Calu3 (cell line): ENCODE data around the gene DGCR2. TPM values are rescaled to one million over a fixed set of nuclear protein-coding genes. Genes with fewer than 3 reads are reported as not detected.

Experiments used
- BruUV-seq: library from RNA; stranded (reverse); fragments of 400-500 nt; replicated peaks from 2 replicates; lab custom pipeline; 2021; lab: Mats Ljungman, UMichigan
- CTCF ChIA-PET: fragments of 300-600 bp; sonication (Branson Sonifier 250); formaldehyde crosslinking; loops from one replicate; lab custom pipeline; 2022; ENCODE audit warnings: antibody characterized with exemption; lab: Charles Lee
- DNase-seq: peaks from one replicate; pipeline ENCODE4 v3.0.0; 2022
- H3K27ac Mint-ChIP-seq: one replicate; pipeline ENCODE4 v1.8.0; 2022; ENCODE audit warnings: mixed read lengths; ENCODE audit not compliant: unreplicated experiment
- H3K27me3 Mint-ChIP-seq: one replicate; pipeline ENCODE4 v1.8.0; 2022; ENCODE audit warnings: mixed read lengths; ENCODE audit not compliant: unreplicated experiment
- H3K36me3 Mint-ChIP-seq: one replicate; pipeline ENCODE4 v1.8.0; 2022; ENCODE audit warnings: mild to moderate bottlenecking, moderate library complexity, mixed read lengths; ENCODE audit not compliant: insufficient read depth, unreplicated experiment
- H3K4me1 Mint-ChIP-seq: one replicate; pipeline ENCODE4 v1.8.0; 2022; ENCODE audit warnings: mild to moderate bottlenecking, low read depth, mixed read lengths; ENCODE audit not compliant: unreplicated experiment
- H3K4me3 Mint-ChIP-seq: one replicate; pipeline ENCODE4 v1.8.0; 2022; ENCODE audit warnings: mild to moderate bottlenecking, low read depth, moderate library complexity, mixed read lengths; ENCODE audit not compliant: unreplicated experiment
- H3K9me3 Mint-ChIP-seq: one replicate; pipeline ENCODE4 v1.8.0; 2022; ENCODE audit warnings: low read depth, mixed read lengths; ENCODE audit not compliant: unreplicated experiment
- intact Hi-C: fragments of 100-400 bp; cut with micrococcal nuclease; formaldehyde crosslinking; loops from one replicate; pipeline ENCODE4 v1.10.0; 2022; ENCODE audit not compliant: unreplicated experiment
- total RNA-seq: library from RNA; stranded (reverse); gene quantifications from 2 replicates; pipeline ENCODE4 v1.2.3, GENCODE V29; 2022
- TF ChIP-seq, protein P1 (sequence below): fragments of 200-600 bp; IDR thresholded peaks from one replicate; pipeline ENCODE4 v1.8.0; 2022; ENCODE audit warnings: antibody characterized with exemption; ENCODE audit not compliant: unreplicated experiment

DGCR2 gene
- total RNA-seq, 1 experiment from 2014 or later, result 76.4 TPM

DNA sequence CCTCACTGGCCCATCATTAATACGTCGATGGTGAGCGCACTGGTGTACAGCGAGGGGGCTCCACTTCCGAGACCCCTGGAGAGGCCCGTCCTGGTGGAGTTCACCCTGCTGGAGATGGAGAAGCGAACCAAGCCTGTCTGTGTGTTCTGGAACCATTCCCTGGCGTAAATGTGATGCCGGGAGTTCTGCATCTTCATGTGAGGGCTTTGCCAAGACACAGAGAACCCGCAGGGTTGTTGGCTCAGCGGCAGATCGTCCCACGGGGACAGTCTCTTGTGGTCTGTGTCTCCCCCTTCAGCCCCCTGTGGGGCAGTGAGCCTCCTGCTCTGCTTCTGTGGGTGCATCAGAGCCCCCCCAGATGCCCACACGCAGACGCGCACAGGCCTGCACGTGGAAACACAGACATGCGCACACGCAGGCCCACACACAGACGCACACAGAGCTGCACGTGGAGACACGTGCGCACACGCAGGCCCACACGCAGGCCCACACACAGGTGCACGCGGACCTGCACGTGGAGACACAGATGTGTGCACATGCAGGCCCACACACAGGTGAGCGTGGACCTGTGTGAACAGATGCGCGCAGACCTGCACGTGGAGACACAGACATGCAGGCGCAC is 130.3 kb downstream of the DGCR2 start:
- no peak for DNase-seq
- Mint-ChIP-seq H3K4me3 (no peak overlapping the region), H3K27ac (no peak overlapping the region), H3K27me3 (peaks cover 14% of the 10 kb centered on the region), H3K9me3 (no peaks in the 10 kb centered on the region), H3K36me3 (no peaks in the 10 kb centered on the region), H3K4me1 (peaks cover 9% of the 10 kb centered on the region)
- intact Hi-C loops, result no loop called here
- BruUV-seq, result no TSS peak
- CTCF ChIA-PET, result no interaction called here
- TF ChIP-seq, protein P1, sequence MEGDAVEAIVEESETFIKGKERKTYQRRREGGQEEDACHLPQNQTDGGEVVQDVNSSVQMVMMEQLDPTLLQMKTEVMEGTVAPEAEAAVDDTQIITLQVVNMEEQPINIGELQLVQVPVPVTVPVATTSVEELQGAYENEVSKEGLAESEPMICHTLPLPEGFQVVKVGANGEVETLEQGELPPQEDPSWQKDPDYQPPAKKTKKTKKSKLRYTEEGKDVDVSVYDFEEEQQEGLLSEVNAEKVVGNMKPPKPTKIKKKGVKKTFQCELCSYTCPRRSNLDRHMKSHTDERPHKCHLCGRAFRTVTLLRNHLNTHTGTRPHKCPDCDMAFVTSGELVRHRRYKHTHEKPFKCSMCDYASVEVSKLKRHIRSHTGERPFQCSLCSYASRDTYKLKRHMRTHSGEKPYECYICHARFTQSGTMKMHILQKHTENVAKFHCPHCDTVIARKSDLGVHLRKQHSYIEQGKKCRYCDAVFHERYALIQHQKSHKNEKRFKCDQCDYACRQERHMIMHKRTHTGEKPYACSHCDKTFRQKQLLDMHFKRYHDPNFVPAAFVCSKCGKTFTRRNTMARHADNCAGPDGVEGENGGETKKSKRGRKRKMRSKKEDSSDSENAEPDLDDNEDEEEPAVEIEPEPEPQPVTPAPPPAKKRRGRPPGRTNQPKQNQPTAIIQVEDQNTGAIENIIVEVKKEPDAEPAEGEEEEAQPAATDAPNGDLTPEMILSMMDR, result no peak

GRCh38 chr22:18991138-18991432 is 131.1 kb downstream of the DGCR2 start:
- TF ChIP-seq, protein P1, result no peak
- H3K4me1 Mint-ChIP-seq, result peaks cover 9% of the 10 kb centered on the region
- DNase-seq, result no peak
- CTCF ChIA-PET, result no interaction called here
- no peak overlapping the region for H3K4me3 Mint-ChIP-seq
- H3K27ac Mint-ChIP-seq, result no peak overlapping the region
- intact Hi-C loops, result no loop called here
- peaks cover 11% of the 10 kb centered on the region for H3K27me3 Mint-ChIP-seq
- no TSS peak for BruUV-seq
- no peaks in the 10 kb centered on the region for H3K9me3 Mint-ChIP-seq
- H3K36me3 Mint-ChIP-seq, result no peaks in the 10 kb centered on the region

DNA sequence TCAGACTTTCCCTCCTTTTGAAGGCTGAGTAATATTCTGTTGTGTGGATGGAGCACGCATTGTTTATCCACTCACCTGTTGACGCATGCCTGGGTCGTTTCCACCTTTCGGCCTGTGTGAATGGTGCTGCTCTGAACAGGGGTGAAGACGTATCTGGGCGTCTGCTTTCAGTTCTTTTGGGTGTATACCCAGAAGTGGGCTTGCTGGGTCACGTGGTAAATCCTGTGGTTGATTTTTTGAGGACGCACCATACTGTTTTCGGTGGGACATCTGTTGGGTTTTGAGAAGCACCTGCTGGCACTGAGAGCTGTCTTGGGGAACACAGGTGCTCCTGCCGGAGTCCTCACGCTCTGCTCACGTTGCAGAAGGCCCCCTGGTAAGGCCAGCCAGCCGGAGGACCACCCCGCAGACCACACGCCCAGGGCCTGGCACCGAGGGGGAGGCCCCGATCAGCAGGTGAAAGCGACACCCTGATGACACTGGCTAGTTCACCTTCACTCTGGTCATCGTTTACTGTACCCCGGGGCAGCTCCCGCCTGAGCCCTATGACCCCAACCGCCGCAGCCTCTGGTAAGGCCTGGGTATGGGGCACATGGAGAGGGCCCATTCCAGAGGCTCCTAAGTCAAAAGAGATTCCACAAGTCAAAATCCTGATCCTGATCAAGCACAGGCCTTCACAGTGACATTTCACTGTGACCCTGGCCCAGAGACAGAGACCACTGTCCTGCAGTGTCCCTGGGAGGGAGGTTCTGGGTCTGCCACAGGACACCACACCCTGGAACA is 131.7 kb downstream of the DGCR2 start:
- no peak overlapping the region for H3K27ac Mint-ChIP-seq
- no peaks in the 10 kb centered on the region for H3K36me3 Mint-ChIP-seq
- BruUV-seq, result no TSS peak
- no peaks in the 10 kb centered on the region for H3K9me3 Mint-ChIP-seq
- DNase-seq, result no peak
- H3K27me3 Mint-ChIP-seq, result peaks cover 11% of the 10 kb centered on the region
- CTCF ChIA-PET, result no interaction called here
- H3K4me1 Mint-ChIP-seq, result peaks cover 9% of the 10 kb centered on the region
- H3K4me3 Mint-ChIP-seq, result no peak overlapping the region
- TF ChIP-seq, protein P1, result no peak
- intact Hi-C loops, result no loop called here

DNA sequence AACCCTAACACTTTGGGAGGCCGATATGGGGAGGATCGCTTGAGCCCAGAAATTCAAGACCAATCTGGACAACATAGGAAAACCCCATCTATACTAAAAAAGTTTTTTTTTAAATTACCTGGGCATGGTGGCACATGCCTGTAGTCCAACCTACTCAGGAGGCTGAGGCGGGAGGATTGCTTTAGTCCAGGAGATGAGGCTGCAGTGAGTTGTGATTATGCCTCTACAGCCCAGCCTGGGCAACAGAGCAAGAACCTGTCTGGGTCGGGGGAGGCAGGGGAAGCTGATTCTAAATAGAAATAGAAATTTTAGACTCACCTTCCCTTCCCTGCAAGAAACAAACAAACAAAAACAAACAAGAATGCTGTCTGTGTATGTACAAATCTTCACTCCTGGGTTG is 133.3 kb downstream of the DGCR2 start:
- H3K27me3 Mint-ChIP-seq, result peaks cover 11% of the 10 kb centered on the region
- no peaks in the 10 kb centered on the region for H3K9me3 Mint-ChIP-seq
- TF ChIP-seq, protein P1, result no peak
- no peak overlapping the region for H3K27ac Mint-ChIP-seq
- no peaks in the 10 kb centered on the region for H3K36me3 Mint-ChIP-seq
- no TSS peak for BruUV-seq
- intact Hi-C loops, result no loop called here
- no peak overlapping the region for H3K4me3 Mint-ChIP-seq
- DNase-seq, result no peak
- no peaks in the 10 kb centered on the region for H3K4me1 Mint-ChIP-seq
- CTCF ChIA-PET, result interaction anchor here (0.6 kb wide), 1 partner anchor 37 kb away, joined by 3 read pairs; no protein-coding TSS in a partner anchor
